GM12878 (cell line): ENCODE data around the gene UBE2C. TPM values are rescaled to one million over a fixed set of nuclear protein-coding genes. Genes with fewer than 3 reads are reported as not detected.

Experiments
- ATAC-seq: fragments of 200-7000 bp; cut with Tn5 transposase; 3 replicates; pipeline ENCODE4 v1.9.1; 2020; ENCODE audit warnings: mild to moderate bottlenecking, moderate library complexity
- BruUV-seq: library from RNA; stranded (reverse); fragments of 400-500 nt; replicated peaks from 2 replicates; lab custom pipeline; 2021; lab: Mats Ljungman, UMichigan
- CTCF ChIA-PET: fragments of 300-600 bp; sonication (Branson Sonifier 250); formaldehyde crosslinking; extraction: SDS; loops from one replicate; lab custom pipeline; 2021; ENCODE audit warnings: inconsistent platforms; lab: Yijun Ruan, JAX
- POLR2A ChIA-PET: fragments of 350-600 bp; formaldehyde crosslinking; extraction: SDS; loops from one replicate; lab custom pipeline; 2021; ENCODE audit warnings: inconsistent platforms; lab: Charles Lee
- RAD21 ChIA-PET: fragments of 300-600 bp; sonication (Branson Sonifier 250); formaldehyde crosslinking; loops from one replicate; lab custom pipeline; 2023; ENCODE audit warnings: antibody characterized with exemption; ENCODE audit not compliant: unreplicated experiment; lab: Charles Lee
- SMC1A ChIA-PET: fragments of 300-600 bp; sonication (Branson Sonifier 250); formaldehyde crosslinking; loops from one replicate; lab custom pipeline; 2023; ENCODE audit not compliant: unreplicated experiment, uncharacterized antibody; lab: Charles Lee
- DNase-seq: peaks from one replicate; pipeline ENCODE4 v3.0.0-alpha.2; 2011; ENCODE audit warnings: low read depth, low spot score
- FAIRE-seq: peaks from 3 replicates; lab custom pipeline; 2011; peaks lifted over from hg19 to GRCh38; lab: Jason Lieb, UNC
- H2AFZ ChIP-seq: 2 replicates; pipeline ENCODE4 v1.6.0; 2011; ENCODE audit warnings: low read depth, low read length, control low read depth; ENCODE audit not compliant: control insufficient read depth
- H3K27ac ChIP-seq: 2 replicates; pipeline ENCODE4 v1.5.1; 2011; ENCODE audit warnings: control low read depth; ENCODE audit not compliant: control insufficient read depth, insufficient read depth
- H3K27me3 ChIP-seq, 2 experiments: replicated peaks in 1 of 2; 2 replicates each; pipeline versions ENCODE4 v1.6.0 to v1.6.1; 2011; ENCODE audit warnings: low read length in 1 of 2; ENCODE audit not compliant: control insufficient read depth in 2 of 2, insufficient read depth in 2 of 2
- H3K36me3 ChIP-seq, 2 experiments: 2 replicates each; pipeline ENCODE4 v1.5.1; 2011; ENCODE audit warnings: low read length in 1 of 2; ENCODE audit not compliant: control insufficient read depth in 2 of 2, insufficient read depth in 2 of 2
- H3K4me1 ChIP-seq: 2 replicates; pipeline ENCODE4 v1.6.1; 2011; ENCODE audit warnings: mild to moderate bottlenecking, low read length, moderate library complexity, mixed read lengths; ENCODE audit not compliant: control insufficient read depth, insufficient read depth
- H3K4me2 ChIP-seq: 2 replicates; pipeline ENCODE4 v1.6.0; 2011; ENCODE audit warnings: control low read depth; ENCODE audit not compliant: control insufficient read depth, insufficient read depth
- H3K4me3 ChIP-seq: fragments of 200-600 bp; sonication (generic); 2 replicates; pipeline ENCODE4 v1.5.1; 2016
- H3K79me2 ChIP-seq: 2 replicates; pipeline ENCODE4 v1.6.0; 2011; ENCODE audit warnings: low read length; ENCODE audit not compliant: control insufficient read depth, insufficient read depth
- H3K9ac ChIP-seq: 2 replicates; pipeline ENCODE4 v1.8.0; 2011; ENCODE audit warnings: low read length, control low read depth, mixed read lengths; ENCODE audit not compliant: control insufficient read depth, insufficient read depth
- H3K9me3 ChIP-seq: replicated peaks from 3 replicates; pipeline ENCODE4 v1.5.1; 2011; ENCODE audit warnings: mild to moderate bottlenecking, low read length; ENCODE audit not compliant: control insufficient read depth, insufficient read depth
- H4K20me1 ChIP-seq: 2 replicates; pipeline ENCODE4 v1.6.0; 2011; ENCODE audit not compliant: control insufficient read depth, insufficient read depth
- CBFB ChIP-seq: IDR thresholded peaks from 2 replicates; pipeline ENCODE4 v1.6.1; 2016; ENCODE audit warnings: antibody characterized with exemption, low read depth
- DPF2 ChIP-seq: fragments of 450-650 bp; IDR thresholded peaks from 2 replicates; pipeline ENCODE4 v1.6.1; 2017; ENCODE audit warnings: mild to moderate bottlenecking
- ESRRA ChIP-seq: IDR thresholded peaks from 2 replicates; pipeline ENCODE4 v1.6.1; 2012; ENCODE audit warnings: mild to moderate bottlenecking, low read length, improper control_type of control experiment
- EZH2 ChIP-seq: IDR thresholded peaks from 2 replicates; pipeline ENCODE4 v1.6.1; 2012; ENCODE audit warnings: low read depth, mild to moderate bottlenecking, control low read depth, inconsistent platforms, low read length, borderline replicate concordance; ENCODE audit not compliant: control insufficient read depth
- HDAC6 ChIP-seq: fragments of 200-600 bp; sonication (generic); IDR thresholded peaks from one replicate; pipeline ENCODE4 v1.8.0; 2017; ENCODE audit warnings: antibody characterized with exemption; ENCODE audit not compliant: unreplicated experiment
- NFYB ChIP-seq: IDR thresholded peaks from 2 replicates; pipeline ENCODE4 v1.6.1; 2011; ENCODE audit warnings: low read depth, mild to moderate bottlenecking, low read length, improper control_type of control experiment, moderate library complexity; ENCODE audit not compliant: insufficient read depth
- POU2F2 ChIP-seq: IDR thresholded peaks from 3 replicates; pipeline ENCODE4 v1.6.1; 2011; ENCODE audit warnings: low read depth, mild to moderate bottlenecking, low read length, borderline replicate concordance
- SREBF1 ChIP-seq: IDR thresholded peaks from 2 replicates; pipeline ENCODE4 v1.6.1; 2012; ENCODE audit warnings: mild to moderate bottlenecking, low read length
- SREBF2 ChIP-seq: IDR thresholded peaks from 2 replicates; pipeline ENCODE4 v1.6.1; 2012; ENCODE audit warnings: mild to moderate bottlenecking, low read length
- ZNF274 ChIP-seq: IDR thresholded peaks from one replicate; pipeline ENCODE4 v1.8.0; 2011; ENCODE audit not compliant: insufficient read length, insufficient read depth
- WGBS: methylation state at CpG from one replicate; pipeline ENCODE4 v1.1.6; 2016; ENCODE audit warnings: low lambda C conversion rate; ENCODE audit not compliant: insufficient replicate concordance, insufficient coverage; ENCODE audit errors: missing lambda C conversion rate; 5-methylcytosine and 5-hydroxymethylcytosine counted together
- in situ Hi-C: fragments of 300-500 bp; cut with MboI; formaldehyde crosslinking; loops from 9 replicates; pipeline ENCODE4 v1.14.3; 2018; ENCODE audit warnings: mixed read lengths
- intact Hi-C: fragments of 100-400 bp; cut with micrococcal nuclease; formaldehyde crosslinking; loops from one replicate; pipeline ENCODE4 v1.14.2; 2022; ENCODE audit not compliant: unreplicated experiment
- polyA plus RNA-seq, 11 experiments: library from polyadenylated mRNA; depleted of rRNA in 4 of 11; unstranded in 6 of 11; stranded (reverse) in 5 of 11; fragments of >200 nt; fragmentation: Nextera tagmentation in 4 of 11; fragmentation: Illumina TruSeq in 1 of 11; extraction: Ambion mirVana in 4 of 11; extraction: Trizol in 1 of 11; gene quantifications; 1 replicate in 1 of 11; 2 replicates in 10 of 11; pipeline versions ENCODE4 v1.2.1 to v1.2.3, GENCODE V29; 2011 to 2016; ENCODE audit warnings: inconsistent platforms in 2 of 11, missing spikeins in 2 of 11, low read depth in 1 of 11
- total RNA-seq, 4 experiments: library from RNA; depleted of rRNA in 3 of 4; stranded (reverse); fragments of >200 nt in 3 of 4; fragmentation: Illumina TruSeq in 1 of 4; extraction: Trizol in 1 of 4; gene quantifications; 2 replicates each; pipeline versions ENCODE4 v1.2.1 to v1.2.3, GENCODE V29; 2013 to 2021
- TF ChIP-seq, protein P1 (sequence below): IDR thresholded peaks from 2 replicates; pipeline ENCODE4 v1.6.1; 2012; ENCODE audit warnings: improper control_type of control experiment, low read depth, low read length; ENCODE audit not compliant: insufficient replicate concordance
- TF ChIP-seq, protein P2 (sequence below): fragments of 450-650 bp; formaldehyde crosslinking; IDR thresholded peaks from 2 replicates; pipeline ENCODE4 v1.5.0; 2022; ENCODE audit warnings: mild to moderate bottlenecking, missing genetic modification characterization
- TF ChIP-seq, protein P3 (sequence below): IDR thresholded peaks from 2 replicates; pipeline ENCODE4 v1.6.1; 2011; ENCODE audit warnings: borderline replicate concordance, low read depth, mild to moderate bottlenecking, moderate library complexity, mixed read lengths, low read length; ENCODE audit not compliant: insufficient read depth; ENCODE audit errors: extremely low read length

Gene UBE2C
- total and polyA plus RNA-seq, 10 of the 15 experiments (the other 5 are each of a cell fraction or from before 2014, with no cell fraction given), result 86.2 to 412 (median 176) TPM

DNA sequence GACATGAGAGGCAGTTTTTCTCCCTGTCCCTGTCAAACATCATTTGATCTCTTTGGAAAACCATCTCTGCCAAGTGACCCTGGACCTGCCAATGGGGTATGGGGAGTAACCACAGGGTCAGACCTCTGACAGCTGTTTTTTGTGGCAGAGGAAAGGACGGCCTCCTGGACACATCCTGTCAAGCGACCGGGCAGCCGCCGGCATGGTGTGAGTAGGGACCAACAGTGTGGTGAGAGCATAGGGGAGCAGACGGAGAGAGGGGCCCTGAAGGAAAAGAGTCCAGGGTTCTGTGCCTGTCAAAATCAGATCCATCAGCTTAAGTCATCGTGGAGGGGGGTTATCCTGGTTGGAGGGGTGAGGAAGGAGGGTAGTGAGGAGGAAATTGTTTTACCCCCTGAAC is 10.6 kb upstream of the UBE2C start:
- Histone ChIP-seq H3K27ac (no peak overlapping the region), H4K20me1 (no peaks in the 10 kb centered on the region), H3K9me3 (no peaks in the 10 kb centered on the region), H3K36me3 (peaks cover 3 to 23% of the 10 kb centered on the region in 2 experiments), H3K27me3 (no peaks in the 10 kb centered on the region), H3K4me3 (no peak overlapping the region), H3K4me2 (no peak overlapping the region), H2AFZ (no peak overlapping the region), H3K9ac (no peak overlapping the region), H3K4me1 (no peaks in the 10 kb centered on the region), H3K79me2 (no peaks in the 10 kb centered on the region)
- DNase-seq, result no peak
- ATAC-seq, result no peak
- intact Hi-C loops, result no loop called here
- ChIA-PET CTCF (interaction anchor here (4.6 to 5.0 kb wide), 3 partner anchors 161 to 212 kb away, joined by 26 to 120 read pairs (median 64); no protein-coding TSS in a partner anchor), POLR2A (interaction anchor here (0.6 kb wide), 1 partner anchor 886 kb away, joined by 3 read pairs; no protein-coding TSS in a partner anchor), RAD21 (no interaction called here), SMC1A (interaction anchor here (0.6 to 1.7 kb wide), 4 partner anchors 37 to 167 kb away, joined by 3 read pairs; no protein-coding TSS in a partner anchor)
- no peak for FAIRE-seq
- 99% methylated on average over 7 of the region's 7 CpGs for WGBS
- in situ Hi-C loops, result loop anchor here (25.0 kb wide), 1 partner anchor 560 kb away; no protein-coding TSS in a partner anchor
- no TSS peak for BruUV-seq
- no peak for TF ChIP-seq HDAC6
- no peak for TF ChIP-seq ESRRA
- TF ChIP-seq, protein P1, sequence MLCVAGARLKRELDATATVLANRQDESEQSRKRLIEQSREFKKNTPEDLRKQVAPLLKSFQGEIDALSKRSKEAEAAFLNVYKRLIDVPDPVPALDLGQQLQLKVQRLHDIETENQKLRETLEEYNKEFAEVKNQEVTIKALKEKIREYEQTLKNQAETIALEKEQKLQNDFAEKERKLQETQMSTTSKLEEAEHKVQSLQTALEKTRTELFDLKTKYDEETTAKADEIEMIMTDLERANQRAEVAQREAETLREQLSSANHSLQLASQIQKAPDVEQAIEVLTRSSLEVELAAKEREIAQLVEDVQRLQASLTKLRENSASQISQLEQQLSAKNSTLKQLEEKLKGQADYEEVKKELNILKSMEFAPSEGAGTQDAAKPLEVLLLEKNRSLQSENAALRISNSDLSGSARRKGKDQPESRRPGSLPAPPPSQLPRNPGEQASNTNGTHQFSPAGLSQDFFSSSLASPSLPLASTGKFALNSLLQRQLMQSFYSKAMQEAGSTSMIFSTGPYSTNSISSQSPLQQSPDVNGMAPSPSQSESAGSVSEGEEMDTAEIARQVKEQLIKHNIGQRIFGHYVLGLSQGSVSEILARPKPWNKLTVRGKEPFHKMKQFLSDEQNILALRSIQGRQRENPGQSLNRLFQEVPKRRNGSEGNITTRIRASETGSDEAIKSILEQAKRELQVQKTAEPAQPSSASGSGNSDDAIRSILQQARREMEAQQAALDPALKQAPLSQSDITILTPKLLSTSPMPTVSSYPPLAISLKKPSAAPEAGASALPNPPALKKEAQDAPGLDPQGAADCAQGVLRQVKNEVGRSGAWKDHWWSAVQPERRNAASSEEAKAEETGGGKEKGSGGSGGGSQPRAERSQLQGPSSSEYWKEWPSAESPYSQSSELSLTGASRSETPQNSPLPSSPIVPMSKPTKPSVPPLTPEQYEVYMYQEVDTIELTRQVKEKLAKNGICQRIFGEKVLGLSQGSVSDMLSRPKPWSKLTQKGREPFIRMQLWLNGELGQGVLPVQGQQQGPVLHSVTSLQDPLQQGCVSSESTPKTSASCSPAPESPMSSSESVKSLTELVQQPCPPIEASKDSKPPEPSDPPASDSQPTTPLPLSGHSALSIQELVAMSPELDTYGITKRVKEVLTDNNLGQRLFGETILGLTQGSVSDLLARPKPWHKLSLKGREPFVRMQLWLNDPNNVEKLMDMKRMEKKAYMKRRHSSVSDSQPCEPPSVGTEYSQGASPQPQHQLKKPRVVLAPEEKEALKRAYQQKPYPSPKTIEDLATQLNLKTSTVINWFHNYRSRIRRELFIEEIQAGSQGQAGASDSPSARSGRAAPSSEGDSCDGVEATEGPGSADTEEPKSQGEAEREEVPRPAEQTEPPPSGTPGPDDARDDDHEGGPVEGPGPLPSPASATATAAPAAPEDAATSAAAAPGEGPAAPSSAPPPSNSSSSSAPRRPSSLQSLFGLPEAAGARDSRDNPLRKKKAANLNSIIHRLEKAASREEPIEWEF, result no peak
- no peak for TF ChIP-seq SREBF2
- TF ChIP-seq EZH2, result no peak
- TF ChIP-seq, protein P2, sequence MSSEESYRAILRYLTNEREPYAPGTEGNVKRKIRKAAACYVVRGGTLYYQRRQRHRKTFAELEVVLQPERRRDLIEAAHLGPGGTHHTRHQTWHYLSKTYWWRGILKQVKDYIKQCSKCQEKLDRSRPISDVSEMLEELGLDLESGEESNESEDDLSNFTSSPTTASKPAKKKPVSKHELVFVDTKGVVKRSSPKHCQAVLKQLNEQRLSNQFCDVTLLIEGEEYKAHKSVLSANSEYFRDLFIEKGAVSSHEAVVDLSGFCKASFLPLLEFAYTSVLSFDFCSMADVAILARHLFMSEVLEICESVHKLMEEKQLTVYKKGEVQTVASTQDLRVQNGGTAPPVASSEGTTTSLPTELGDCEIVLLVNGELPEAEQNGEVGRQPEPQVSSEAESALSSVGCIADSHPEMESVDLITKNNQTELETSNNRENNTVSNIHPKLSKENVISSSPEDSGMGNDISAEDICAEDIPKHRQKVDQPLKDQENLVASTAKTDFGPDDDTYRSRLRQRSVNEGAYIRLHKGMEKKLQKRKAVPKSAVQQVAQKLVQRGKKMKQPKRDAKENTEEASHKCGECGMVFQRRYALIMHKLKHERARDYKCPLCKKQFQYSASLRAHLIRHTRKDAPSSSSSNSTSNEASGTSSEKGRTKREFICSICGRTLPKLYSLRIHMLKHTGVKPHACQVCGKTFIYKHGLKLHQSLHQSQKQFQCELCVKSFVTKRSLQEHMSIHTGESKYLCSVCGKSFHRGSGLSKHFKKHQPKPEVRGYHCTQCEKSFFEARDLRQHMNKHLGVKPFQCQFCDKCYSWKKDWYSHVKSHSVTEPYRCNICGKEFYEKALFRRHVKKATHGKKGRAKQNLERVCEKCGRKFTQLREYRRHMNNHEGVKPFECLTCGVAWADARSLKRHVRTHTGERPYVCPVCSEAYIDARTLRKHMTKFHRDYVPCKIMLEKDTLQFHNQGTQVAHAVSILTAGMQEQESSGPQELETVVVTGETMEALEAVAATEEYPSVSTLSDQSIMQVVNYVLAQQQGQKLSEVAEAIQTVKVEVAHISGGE (CRISPR knock-in tag), result no peak
- TF ChIP-seq, protein P3, sequence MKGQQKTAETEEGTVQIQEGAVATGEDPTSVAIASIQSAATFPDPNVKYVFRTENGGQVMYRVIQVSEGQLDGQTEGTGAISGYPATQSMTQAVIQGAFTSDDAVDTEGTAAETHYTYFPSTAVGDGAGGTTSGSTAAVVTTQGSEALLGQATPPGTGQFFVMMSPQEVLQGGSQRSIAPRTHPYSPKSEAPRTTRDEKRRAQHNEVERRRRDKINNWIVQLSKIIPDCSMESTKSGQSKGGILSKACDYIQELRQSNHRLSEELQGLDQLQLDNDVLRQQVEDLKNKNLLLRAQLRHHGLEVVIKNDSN, result no peak
- TF ChIP-seq CBFB, result no peak
- TF ChIP-seq NFYB, result no peak
- TF ChIP-seq DPF2, result no peak
- TF ChIP-seq SREBF1, result no peak
- TF ChIP-seq POU2F2, result no peak
- TF ChIP-seq ZNF274, result no peak
